PC-3 (cell line): ENCODE data around the gene KTN1. TPM values are rescaled to one million over a fixed set of nuclear protein-coding genes. Genes with fewer than 3 reads are reported as not detected.

ENCODE experiments used
- ATAC-seq: fragments of 200-7000 bp; cut with Tn5 transposase; 2 replicates; pipeline ENCODE4 v1.9.1; 2020; ENCODE audit warnings: mild to moderate bottlenecking, moderate library complexity
- BruUV-seq: library from RNA; stranded (reverse); fragments of 400-500 nt; replicated peaks from 2 replicates; lab custom pipeline; 2021; lab: Mats Ljungman, UMichigan
- CTCF ChIA-PET: fragments of 300-600 bp; sonication (Branson Sonifier 250); formaldehyde crosslinking; loops from one replicate; lab custom pipeline; 2022; ENCODE audit warnings: antibody characterized with exemption; lab: Charles Lee
- POLR2A ChIA-PET: fragments of 300-600 bp; sonication (Branson Sonifier 250); formaldehyde crosslinking; loops from one replicate; lab custom pipeline; 2022; ENCODE audit warnings: antibody characterized with exemption; ENCODE audit not compliant: unreplicated experiment; lab: Charles Lee
- DNase-seq: peaks from one replicate; pipeline ENCODE4 v3.0.0-alpha.2; 2015
- H2AFZ ChIP-seq: fragments of 300-600 bp; sonication (generic); 2 replicates; pipeline ENCODE4 v1.6.0; 2016; ENCODE audit warnings: antibody characterized with exemption, low read length
- H3F3A ChIP-seq: fragments of 300-600 bp; sonication (generic); one replicate; pipeline ENCODE4 v1.6.0; 2017; ENCODE audit warnings: antibody characterized with exemption, low read length, control low read depth, mild to moderate bottlenecking; ENCODE audit not compliant: unreplicated experiment
- H3K27ac ChIP-seq: fragments of 300-600 bp; sonication (generic); 2 replicates; pipeline ENCODE4 v1.5.1; 2016; ENCODE audit warnings: mild to moderate bottlenecking, low read length
- H3K27me3 ChIP-seq: fragments of 300-600 bp; sonication (generic); 2 replicates; pipeline ENCODE4 v1.6.1; 2016; ENCODE audit warnings: low read length, mixed read lengths
- H3K36me3 ChIP-seq: fragments of 300-600 bp; sonication (generic); 2 replicates; pipeline ENCODE4 v1.6.1; 2016; ENCODE audit warnings: low read depth, mixed run types, low read length, mixed read lengths
- H3K4me1 ChIP-seq: fragments of 300-600 bp; sonication (generic); 2 replicates; pipeline ENCODE4 v1.5.1; 2016; ENCODE audit warnings: low read length; ENCODE audit not compliant: insufficient read depth
- H3K4me2 ChIP-seq: fragments of 300-600 bp; sonication (generic); 2 replicates; pipeline ENCODE4 v1.6.0; 2016; ENCODE audit warnings: low read length
- H3K4me3 ChIP-seq: fragments of 300-600 bp; sonication (generic); 2 replicates; pipeline ENCODE4 v1.5.1; 2016; ENCODE audit warnings: mild to moderate bottlenecking, low read length, mixed read lengths
- H3K79me2 ChIP-seq: fragments of 300-600 bp; sonication (generic); 2 replicates; pipeline ENCODE4 v1.6.1; 2017; ENCODE audit warnings: low read length, mixed read lengths
- H3K9ac ChIP-seq: fragments of 300-600 bp; sonication (generic); 2 replicates; pipeline ENCODE4 v1.6.0; 2016; ENCODE audit warnings: mild to moderate bottlenecking, low read length
- H3K9me2 ChIP-seq: fragments of 300-600 bp; sonication (generic); replicated peaks from 2 replicates; pipeline ENCODE4 v1.6.1; 2016; ENCODE audit warnings: mixed run types, low read length, mixed read lengths
- H3K9me3 ChIP-seq: fragments of 300-600 bp; sonication (generic); 2 replicates; pipeline ENCODE4 v1.6.1; 2016; ENCODE audit warnings: low read length, mixed read lengths
- H4K20me1 ChIP-seq: fragments of 300-600 bp; sonication (generic); 2 replicates; pipeline ENCODE4 v1.6.1; 2016; ENCODE audit warnings: low read length, mixed read lengths
- EZH2 ChIP-seq: fragments of 300-600 bp; sonication (generic); IDR thresholded peaks from one replicate; pipeline ENCODE4 v1.6.1; 2017; ENCODE audit warnings: antibody characterized with exemption, mild to moderate bottlenecking, low read length; ENCODE audit not compliant: unreplicated experiment
- EZH2phosphoT487 ChIP-seq: fragments of 300-600 bp; sonication (generic); IDR thresholded peaks from 2 replicates; pipeline ENCODE4 v1.6.1; 2018; ENCODE audit warnings: mild to moderate bottlenecking, antibody characterized with exemption, low read length, borderline replicate concordance
- intact Hi-C: fragments of 100-400 bp; cut with micrococcal nuclease; formaldehyde crosslinking; loops from 2 replicates; pipeline ENCODE4 v1.9.0; 2023
- total RNA-seq: library from RNA; depleted of rRNA; stranded (reverse); fragments of >200 nt; gene quantifications from 2 replicates; pipeline ENCODE4 v1.2.3, GENCODE V29; 2014
- TF ChIP-seq, protein P1 (sequence below): fragments of 300-600 bp; sonication (generic); conservative IDR thresholded peaks from 2 replicates; pipeline ENCODE4 v1.5.1; 2017; ENCODE audit warnings: antibody characterized with exemption, low read depth, mild to moderate bottlenecking, low read length

Gene KTN1
- total RNA-seq, 1 experiment from 2014 or later, result 251 TPM

GRCh38 chr14:55713486-55713885, 133.5 kb downstream of the KTN1 start:
- Histone ChIP-seq H3K4me3 (no peak overlapping the region), H2AFZ (no peak overlapping the region), H3K9me3 (no peaks in the 10 kb centered on the region), H3K79me2 (no peaks in the 10 kb centered on the region), H4K20me1 (no peaks in the 10 kb centered on the region), H3K9me2 (no peaks in the 10 kb centered on the region), H3K36me3 (no peaks in the 10 kb centered on the region), H3K4me2 (no peak overlapping the region), H3K27ac (no peak overlapping the region), H3F3A (no peaks in the 10 kb centered on the region), H3K27me3 (no peaks in the 10 kb centered on the region), H3K9ac (no peak overlapping the region), H3K4me1 (no peaks in the 10 kb centered on the region)
- DNase-seq, result no peak
- POLR2A ChIA-PET, result no interaction called here
- CTCF ChIA-PET, result no interaction called here
- TF ChIP-seq EZH2 (no peak), EZH2phosphoT487 (no peak)
- TF ChIP-seq, protein P1, sequence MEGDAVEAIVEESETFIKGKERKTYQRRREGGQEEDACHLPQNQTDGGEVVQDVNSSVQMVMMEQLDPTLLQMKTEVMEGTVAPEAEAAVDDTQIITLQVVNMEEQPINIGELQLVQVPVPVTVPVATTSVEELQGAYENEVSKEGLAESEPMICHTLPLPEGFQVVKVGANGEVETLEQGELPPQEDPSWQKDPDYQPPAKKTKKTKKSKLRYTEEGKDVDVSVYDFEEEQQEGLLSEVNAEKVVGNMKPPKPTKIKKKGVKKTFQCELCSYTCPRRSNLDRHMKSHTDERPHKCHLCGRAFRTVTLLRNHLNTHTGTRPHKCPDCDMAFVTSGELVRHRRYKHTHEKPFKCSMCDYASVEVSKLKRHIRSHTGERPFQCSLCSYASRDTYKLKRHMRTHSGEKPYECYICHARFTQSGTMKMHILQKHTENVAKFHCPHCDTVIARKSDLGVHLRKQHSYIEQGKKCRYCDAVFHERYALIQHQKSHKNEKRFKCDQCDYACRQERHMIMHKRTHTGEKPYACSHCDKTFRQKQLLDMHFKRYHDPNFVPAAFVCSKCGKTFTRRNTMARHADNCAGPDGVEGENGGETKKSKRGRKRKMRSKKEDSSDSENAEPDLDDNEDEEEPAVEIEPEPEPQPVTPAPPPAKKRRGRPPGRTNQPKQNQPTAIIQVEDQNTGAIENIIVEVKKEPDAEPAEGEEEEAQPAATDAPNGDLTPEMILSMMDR, result no peak
- intact Hi-C loops, result no loop called here
- no TSS peak for BruUV-seq
- ATAC-seq, result no peak

DNA sequence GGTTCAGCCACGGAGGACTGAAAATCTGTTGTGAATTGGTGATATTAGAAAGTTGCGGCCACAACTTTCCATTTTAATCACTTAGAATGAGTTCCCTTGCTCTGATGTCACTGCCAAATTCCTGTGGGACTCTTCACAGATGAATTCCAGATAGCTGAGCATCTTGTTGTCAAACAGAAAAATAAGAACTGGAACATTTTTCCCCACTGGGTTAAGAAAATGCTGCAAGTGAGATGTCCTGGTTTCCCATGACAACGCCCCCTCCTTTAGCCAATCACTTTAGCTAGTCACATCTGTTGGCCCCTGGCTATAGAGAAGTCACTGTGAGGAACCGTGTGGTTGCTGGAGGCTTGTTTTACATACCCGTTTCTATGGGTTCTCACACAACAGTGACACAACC, 135.9 kb downstream of the KTN1 start:
- Histone ChIP-seq H3K79me2 (no peaks in the 10 kb centered on the region), H3K4me2 (no peak overlapping the region), H3K9ac (no peak overlapping the region), H3F3A (no peaks in the 10 kb centered on the region), H3K4me3 (no peak overlapping the region), H3K9me2 (no peaks in the 10 kb centered on the region), H3K4me1 (peaks cover 1% of the 10 kb centered on the region; the same call in 1 of the 2 replicates), H3K27me3 (no peaks in the 10 kb centered on the region), H3K9me3 (no peaks in the 10 kb centered on the region), H2AFZ (no peak overlapping the region), H4K20me1 (no peaks in the 10 kb centered on the region), H3K36me3 (no peaks in the 10 kb centered on the region), H3K27ac (no peak overlapping the region)
- intact Hi-C loops, result no loop called here
- ATAC-seq (no peak), DNase-seq (no peak)
- no TSS peak for BruUV-seq
- ChIA-PET POLR2A (no interaction called here), CTCF (interaction anchor here (0.6 to 1.8 kb wide), 2 partner anchors 16 to 278 kb away, joined by 3 to 4 read pairs; no protein-coding TSS in a partner anchor)
- TF ChIP-seq EZH2 (no peak), EZH2phosphoT487 (no peak)
- TF ChIP-seq, protein P1, result no peak

- Histone ChIP-seq H3K4me3 (no peak overlapping the region), H3F3A (no peaks in the 10 kb centered on the region), H3K4me1 (peaks cover 13% of the 10 kb centered on the region), H2AFZ (no peak overlapping the region), H3K9me3 (no peaks in the 10 kb centered on the region), H4K20me1 (no peaks in the 10 kb centered on the region), H3K4me2 (no peak overlapping the region), H3K27ac (no peak overlapping the region), H3K36me3 (no peaks in the 10 kb centered on the region), H3K79me2 (no peaks in the 10 kb centered on the region), H3K9ac (no peak overlapping the region), H3K27me3 (no peaks in the 10 kb centered on the region), H3K9me2 (no peaks in the 10 kb centered on the region)
- CTCF ChIA-PET, result no interaction called here
- POLR2A ChIA-PET, result no interaction called here
- no TSS peak for BruUV-seq
- no peak for ATAC-seq
- TF ChIP-seq, protein P1, result no peak
- TF ChIP-seq EZH2phosphoT487, result no peak
- no peak for TF ChIP-seq EZH2
- intact Hi-C loops, result no loop called here
- no peak for DNase-seq
Measured at GRCh38 chr14:55717621-55718020, 137.6 kb downstream of the KTN1 start.
